H1 (cell line): ENCODE results near the gene NHP2. TPM values are rescaled to one million over a fixed set of nuclear protein-coding genes. Genes with fewer than 3 reads are reported as not detected.

Experiments
- CTCF ChIA-PET: fragments of 300-600 bp; sonication (Branson Sonifier 250); formaldehyde crosslinking; loops from one replicate; lab custom pipeline; 2021; ENCODE audit not compliant: partially characterized antibody; lab: Charles Lee
- POLR2A ChIA-PET: fragments of 300-600 bp; sonication (Branson Sonifier 250); formaldehyde crosslinking; loops from one replicate; lab custom pipeline; 2021; ENCODE audit warnings: inconsistent platforms; ENCODE audit not compliant: partially characterized antibody; lab: Charles Lee
- DNase-seq, 2 experiments: peaks; one replicate each; pipeline versions ENCODE4 v3.0.0 to v3.0.0-alpha.2; 2010 to 2022; ENCODE audit warnings: low spot score in 2 of 2, low read depth in 1 of 2, mixed read lengths in 1 of 2
- FAIRE-seq: peaks from 2 replicates; lab custom pipeline; 2011; peaks lifted over from hg19 to GRCh38; lab: Jason Lieb, UNC
- H2AFZ ChIP-seq: 2 replicates; pipeline ENCODE4 v1.8.1; 2012; ENCODE audit warnings: low read length, inconsistent platforms
- H2AK5ac ChIP-seq: 2 replicates; pipeline ENCODE4 v1.6.1; 2013; ENCODE audit warnings: low read depth, low read length
- H2BK120ac ChIP-seq: replicated peaks from 2 replicates; pipeline ENCODE3; 2013; ENCODE audit warnings: low read depth, low read length, inconsistent platforms
- H2BK12ac ChIP-seq: 2 replicates; pipeline ENCODE4 v1.6.1; 2013; ENCODE audit warnings: low read depth, low read length
- H2BK15ac ChIP-seq: 2 replicates; pipeline ENCODE4 v1.6.1; 2013; ENCODE audit warnings: low read length
- H2BK20ac ChIP-seq: 2 replicates; pipeline ENCODE4 v1.6.1; 2013; ENCODE audit warnings: low read length
- H2BK5ac ChIP-seq: 2 replicates; pipeline ENCODE4 v1.6.1; 2013; ENCODE audit warnings: low read depth, low read length
- H3K14ac ChIP-seq: 2 replicates; pipeline ENCODE4 v1.6.1; 2013; ENCODE audit warnings: inconsistent platforms; ENCODE audit not compliant: insufficient read length
- H3K18ac ChIP-seq: 2 replicates; pipeline ENCODE4 v1.6.1; 2013; ENCODE audit warnings: low read length; ENCODE audit errors: extremely low read depth
- H3K23ac ChIP-seq: 2 replicates; pipeline ENCODE4 v1.6.1; 2013; ENCODE audit warnings: inconsistent platforms; ENCODE audit not compliant: insufficient read length
- H3K23me2 ChIP-seq: 2 replicates; pipeline ENCODE4 v1.6.1; 2013; ENCODE audit warnings: low read depth, low read length
- H3K27ac ChIP-seq: 2 replicates; pipeline ENCODE4 v1.6.1; 2011; ENCODE audit warnings: low read depth, low read length, inconsistent platforms
- H3K27me3 ChIP-seq, 4 experiments: replicated peaks in 1 of 4; 1 replicate in 1 of 4; 2 replicates in 3 of 4; pipeline versions ENCODE4 v1.6.1 to v1.8.1; 2011 to 2013; ENCODE audit warnings: low read length in 3 of 4, mild to moderate bottlenecking in 3 of 4, inconsistent platforms in 2 of 4, mixed read lengths in 2 of 4, moderate library complexity in 1 of 4; ENCODE audit not compliant: control insufficient read depth in 3 of 4, insufficient read depth in 3 of 4; ENCODE audit errors: extremely low read depth in 1 of 4
- H3K36me3 ChIP-seq, 4 experiments: 2 replicates each; pipeline versions ENCODE4 v1.6.1 to v1.8.1; 2011 to 2013; ENCODE audit warnings: mild to moderate bottlenecking in 4 of 4, low read length in 3 of 4, moderate library complexity in 2 of 4, control low read depth in 1 of 4, inconsistent platforms in 1 of 4; ENCODE audit not compliant: insufficient read depth in 4 of 4, control insufficient read depth in 2 of 4
- H3K4ac ChIP-seq: replicated peaks from 2 replicates; pipeline ENCODE3; 2013; ENCODE audit warnings: low read length, low read depth, mixed read lengths, inconsistent platforms; ENCODE audit not compliant: insufficient read length
- H3K4me1 ChIP-seq, 4 experiments: replicated peaks in 1 of 4; 1 replicate in 1 of 4; 2 replicates in 3 of 4; pipeline versions ENCODE4 v1.6.1 to v1.8.1; 2011 to 2013; ENCODE audit warnings: low read length in 3 of 4, inconsistent platforms in 2 of 4, mixed read lengths in 1 of 4; ENCODE audit not compliant: insufficient read depth in 4 of 4, control insufficient read depth in 3 of 4
- H3K4me2 ChIP-seq, 2 experiments: 2 replicates each; pipeline versions ENCODE4 v1.6.1 to v1.8.1; 2011 to 2013; ENCODE audit warnings: low read depth in 2 of 2, low read length in 2 of 2, control low read depth in 1 of 2, inconsistent platforms in 1 of 2, mild to moderate bottlenecking in 1 of 2; ENCODE audit not compliant: insufficient read depth in 1 of 2
- H3K4me3 ChIP-seq, 4 experiments: fragments of 200-600, 300-600 bp in 1 of 4; sonication (generic), shearing (Covaris generic), sonication (Bioruptor Twin) in 1 of 4; 2 replicates each; pipeline versions ENCODE4 v1.5.1 to v1.8.1; 2011 to 2016; ENCODE audit warnings: low read length in 4 of 4, low read depth in 3 of 4, control low read depth in 2 of 4, inconsistent platforms in 2 of 4, mild to moderate bottlenecking in 2 of 4, mixed read lengths in 1 of 4, moderate library complexity in 1 of 4; ENCODE audit not compliant: insufficient read depth in 2 of 4; ENCODE audit errors: extremely low read depth in 1 of 4
- H3K56ac ChIP-seq: replicated peaks from 2 replicates; pipeline ENCODE3; 2013; ENCODE audit warnings: low read depth, mild to moderate bottlenecking, mixed read lengths, low read length, inconsistent platforms; ENCODE audit not compliant: insufficient read length
- H3K79me1 ChIP-seq: 2 replicates; pipeline ENCODE4 v1.6.1; 2013; ENCODE audit warnings: low read depth, low read length, control low read depth
- H3K79me2 ChIP-seq, 2 experiments: 2 replicates each; pipeline versions ENCODE4 v1.6.1 to v1.8.1; 2012 to 2013; ENCODE audit warnings: low read length in 2 of 2, mild to moderate bottlenecking in 2 of 2, inconsistent platforms in 1 of 2; ENCODE audit not compliant: insufficient read depth in 2 of 2, control insufficient read depth in 1 of 2
- H3K9ac ChIP-seq, 4 experiments: replicated peaks in 1 of 4; 1 replicate in 1 of 4; 2 replicates in 3 of 4; pipeline versions ENCODE4 v1.6.1 to v1.8.1; 2011 to 2013; ENCODE audit warnings: low read depth in 3 of 4, low read length in 3 of 4, control low read depth in 2 of 4, mild to moderate bottlenecking in 2 of 4, moderate library complexity in 2 of 4, inconsistent platforms in 1 of 4; ENCODE audit errors: extremely low read depth in 1 of 4
- H3K9me3 ChIP-seq, 2 experiments: 2 replicates each; pipeline versions ENCODE4 v1.6.1 to v1.8.1; 2012 to 2013; ENCODE audit warnings: mild to moderate bottlenecking in 2 of 2, moderate library complexity in 2 of 2, control low read depth in 1 of 2, inconsistent platforms in 1 of 2, low read depth in 1 of 2, low read length in 1 of 2, mixed read lengths in 1 of 2; ENCODE audit not compliant: insufficient read depth in 2 of 2
- H4K20me1 ChIP-seq, 2 experiments: replicated peaks in 1 of 2; 2 replicates each; pipeline versions ENCODE3 to v1.8.1; 2011 to 2013; ENCODE audit warnings: inconsistent platforms in 2 of 2, low read length in 2 of 2, mild to moderate bottlenecking in 1 of 2; ENCODE audit not compliant: insufficient read depth in 2 of 2, control insufficient read depth in 1 of 2
- H4K5ac ChIP-seq: 2 replicates; pipeline ENCODE4 v1.6.1; 2013; ENCODE audit warnings: low read length, low read depth, mixed read lengths, inconsistent platforms; ENCODE audit not compliant: insufficient read length
- H4K8ac ChIP-seq: 2 replicates; pipeline ENCODE4 v1.8.0; 2013; ENCODE audit warnings: mild to moderate bottlenecking, moderate library complexity, low read length, inconsistent platforms; ENCODE audit not compliant: insufficient read depth; ENCODE audit errors: extremely low read depth
- H4K91ac ChIP-seq: replicated peaks from 2 replicates; pipeline ENCODE3; 2013; ENCODE audit warnings: low read length, mixed read lengths, inconsistent platforms; ENCODE audit not compliant: insufficient read length
- BCL11A ChIP-seq, 2 experiments: IDR thresholded peaks; one replicate each; pipeline ENCODE4 v1.6.1; 2011; ENCODE audit warnings: low read depth in 2 of 2, low read length in 2 of 2, mild to moderate bottlenecking in 2 of 2
- TCF12 ChIP-seq: IDR thresholded peaks from 2 replicates; pipeline ENCODE4 v1.6.1; 2011; ENCODE audit warnings: low read depth, mild to moderate bottlenecking, low read length
- WGBS, 2 experiments: shearing (Covaris generic) in 1 of 2; methylation state at CpG; one replicate each; pipeline versions ENCODE4 v1.1.6 to v1.1.7; 2013 to 2015; ENCODE audit warnings: low lambda C conversion rate in 2 of 2, mixed read lengths in 2 of 2, inconsistent platforms in 1 of 2, low coverage in 1 of 2, missing lambda C conversion rate in 1 of 2; ENCODE audit not compliant: insufficient replicate concordance in 2 of 2, insufficient coverage in 1 of 2, insufficient read length in 1 of 2; ENCODE audit errors: extremely low coverage in 1 of 2, missing lambda C conversion rate in 1 of 2; 5-methylcytosine and 5-hydroxymethylcytosine counted together
- polyA plus RNA-seq, 7 experiments: library from polyadenylated mRNA; depleted of rRNA in 3 of 7; stranded (reverse) in 5 of 7; unstranded in 2 of 7; fragments of >200 nt in 5 of 7; fragments of 200-250 nt in 2 of 7; gene quantifications; 1 replicate in 5 of 7; 2 replicates in 1 of 7; 4 replicates in 1 of 7; pipeline versions ENCODE4 v1.2.1 to v1.2.3, GENCODE V29; 2011 to 2013; ENCODE audit warnings: missing spikeins in 2 of 7, mixed read lengths in 2 of 7
- total RNA-seq: library from RNA; stranded (reverse); fragmentation: NEBNext Ultra II Directional; extraction: Animal tissue kit (Norgen Biotek cat#: 25700); gene quantifications from 2 replicates; pipeline ENCODE4 v1.2.1, GENCODE V29; 2021

NHP2 gene
- total and polyA plus RNA-seq, 2 of the 8 experiments (the other 6 are each of a cell fraction or from before 2014, with no cell fraction given) = 241 to 263 TPM

GRCh38 chr5:178182158-178182876, 28.6 kb upstream of the NHP2 start:
- no peak overlapping the region for H3K4me2 ChIP-seq
- no peak for DNase-seq
- TF ChIP-seq BCL11A (IDR thresholded peaks at IDR 0.05; ENCODE audit: low read depth in 2 of 2, low read length in 2 of 2) = no peak
- no peak for TF ChIP-seq TCF12

More at GRCh38 chr5:178182158-178182876, 28.6 kb upstream of the NHP2 start:
- H3K4ac ChIP-seq = no peak overlapping the region
- no peak overlapping the region for H4K5ac ChIP-seq
- H2BK120ac ChIP-seq = peak overlapping the region; percentile 83
- H3K4me1 ChIP-seq = peaks cover 2 to 25% (median 16%) of the 10 kb centered on the region in 4 experiments; a peak in 6 of 7 replicates
- H4K8ac ChIP-seq = no peak overlapping the region
- peak overlapping the region; percentile 68 for H4K91ac ChIP-seq
- H3K23ac ChIP-seq = no peak overlapping the region
- no peak overlapping the region for H3K56ac ChIP-seq
- H3K36me3 ChIP-seq = no peaks in the 10 kb centered on the region
- H3K9me3 ChIP-seq = no peaks in the 10 kb centered on the region
- no peak overlapping the region for H3K4me3 ChIP-seq
- peak overlapping the region in 1 of 4 experiments; percentile 7; a peak in 1 of 7 replicates for H3K9ac ChIP-seq
- 0 out of 2 replicates have a peak overlapping the region, but pooled peaks have one; percentile 67 for H2BK15ac ChIP-seq
- no peaks in the 10 kb centered on the region for H3K79me1 ChIP-seq
- no peak overlapping the region for H2AK5ac ChIP-seq
- H4K20me1 ChIP-seq = no peaks in the 10 kb centered on the region
- H3K14ac ChIP-seq = no peak overlapping the region
- H3K27ac ChIP-seq = peak overlapping the region; percentile 15; the same call in 1 of the 2 replicates
- peak overlapping the region; percentile 63 for H2AFZ ChIP-seq
- peak overlapping the region; percentile 40 for H2BK12ac ChIP-seq
- H3K79me2 ChIP-seq = no peaks in the 10 kb centered on the region
- H2BK5ac ChIP-seq = peak overlapping the region; percentile 28; the same call in 1 of the 2 replicates
- 0 out of 2 replicates have a peak overlapping the region, but pooled peaks have one; percentile 9 for H3K18ac ChIP-seq
- 0 out of 2 replicates have a peak, but pooled peaks cover 2% of the 10 kb centered on the region for H3K23me2 ChIP-seq
- CTCF ChIA-PET = interaction anchor here (0.8 to 7.2 kb wide), 8 partner anchors 12 to 106 kb away, joined by 3 to 54 read pairs (median 3); partner anchors contain the start of gene HNRNPAB
- POLR2A ChIA-PET = interaction anchor here (0.6 to 38.5 kb wide), 6 partner anchors 15 to 93 kb away, joined by 3 to 985 read pairs (median 12); partner anchors contain the start of gene HNRNPAB
- no peaks in the 10 kb centered on the region for H3K27me3 ChIP-seq
- H2BK20ac ChIP-seq = peak overlapping the region; percentile 50; the same call in 1 of the 2 replicates
- FAIRE-seq = peak; percentile 19
- 61% methylated on average over 4 of the region's 4 CpGs; no CpG with 5 or more reads in 1 of the 2 experiments for WGBS, 2 experiments
